GM10266 (cell line): ENCODE data around the gene CDCP1.

Experiments
- DNase-seq: peaks from one replicate; pipeline ENCODE4 v3.0.0; 2012; ENCODE audit errors: extremely low spot score
- TF ChIP-seq, protein P1 (sequence below): IDR thresholded peaks from 2 replicates; pipeline ENCODE4 v1.5.1; 2012; ENCODE audit warnings: mild to moderate bottlenecking, low read depth; ENCODE audit not compliant: control insufficient read depth, insufficient read depth; ENCODE audit errors: missing control alignments

The CDCP1 gene

DNA sequence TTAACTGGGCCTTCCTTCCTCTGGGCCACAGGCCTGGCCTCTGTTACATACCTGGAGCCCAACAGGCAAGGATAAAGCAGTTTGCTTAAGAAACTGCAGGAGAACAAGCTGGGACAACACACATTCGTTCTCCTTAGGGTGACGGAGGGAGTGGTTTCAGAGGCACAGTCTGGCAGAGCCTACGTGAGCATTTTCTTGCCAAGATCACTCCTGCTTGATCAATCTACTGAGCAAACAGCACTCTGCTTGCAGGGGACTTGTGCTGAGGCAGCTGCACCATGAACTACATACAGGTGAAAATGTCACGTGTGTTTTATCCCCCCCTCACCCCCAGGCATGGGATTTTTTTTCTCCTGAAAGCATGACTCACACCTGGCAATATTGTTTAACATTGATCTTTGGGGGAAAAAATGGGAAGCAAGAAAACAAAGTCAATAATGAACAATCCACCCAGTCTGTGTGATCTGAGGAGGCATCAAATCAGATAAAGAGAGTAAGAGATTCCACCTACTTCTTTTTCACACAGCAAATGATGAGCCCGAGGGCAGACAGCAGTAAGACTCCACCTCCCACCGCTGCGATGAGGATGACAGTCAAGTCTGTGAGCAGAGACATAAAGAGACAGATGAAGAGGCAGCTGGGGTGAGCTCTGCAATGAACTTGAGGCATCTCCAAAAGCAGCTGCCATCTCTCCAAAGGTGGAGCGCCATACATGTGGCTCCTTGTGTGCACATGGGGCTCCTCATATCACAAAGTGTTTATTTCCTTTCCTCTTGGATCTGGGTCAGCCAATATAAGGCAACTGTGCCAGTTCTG is 57.4 kb downstream of the CDCP1 start:
- DNase-seq: no peak
- TF ChIP-seq, protein P1, sequence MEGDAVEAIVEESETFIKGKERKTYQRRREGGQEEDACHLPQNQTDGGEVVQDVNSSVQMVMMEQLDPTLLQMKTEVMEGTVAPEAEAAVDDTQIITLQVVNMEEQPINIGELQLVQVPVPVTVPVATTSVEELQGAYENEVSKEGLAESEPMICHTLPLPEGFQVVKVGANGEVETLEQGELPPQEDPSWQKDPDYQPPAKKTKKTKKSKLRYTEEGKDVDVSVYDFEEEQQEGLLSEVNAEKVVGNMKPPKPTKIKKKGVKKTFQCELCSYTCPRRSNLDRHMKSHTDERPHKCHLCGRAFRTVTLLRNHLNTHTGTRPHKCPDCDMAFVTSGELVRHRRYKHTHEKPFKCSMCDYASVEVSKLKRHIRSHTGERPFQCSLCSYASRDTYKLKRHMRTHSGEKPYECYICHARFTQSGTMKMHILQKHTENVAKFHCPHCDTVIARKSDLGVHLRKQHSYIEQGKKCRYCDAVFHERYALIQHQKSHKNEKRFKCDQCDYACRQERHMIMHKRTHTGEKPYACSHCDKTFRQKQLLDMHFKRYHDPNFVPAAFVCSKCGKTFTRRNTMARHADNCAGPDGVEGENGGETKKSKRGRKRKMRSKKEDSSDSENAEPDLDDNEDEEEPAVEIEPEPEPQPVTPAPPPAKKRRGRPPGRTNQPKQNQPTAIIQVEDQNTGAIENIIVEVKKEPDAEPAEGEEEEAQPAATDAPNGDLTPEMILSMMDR: no peak

DNA sequence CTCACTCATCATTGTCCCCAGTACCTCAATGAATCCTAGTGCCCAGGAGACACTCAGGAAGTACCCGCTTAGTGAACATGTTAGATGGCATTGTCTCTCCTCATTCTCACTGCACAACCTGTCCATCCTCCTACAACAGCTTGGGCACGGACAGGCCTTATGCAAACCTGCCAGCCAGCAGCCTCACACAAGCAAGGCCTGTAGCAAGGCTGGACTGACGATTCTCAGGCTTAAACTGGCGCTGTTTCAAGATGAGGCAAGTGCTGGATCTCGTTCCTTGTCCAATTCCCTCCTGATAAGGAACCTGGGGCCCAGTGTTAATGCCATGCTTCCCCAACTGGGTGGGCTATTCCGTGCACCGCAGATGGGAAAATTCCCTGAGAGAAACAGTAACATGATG is 59.0 kb downstream of the CDCP1 start:
- no peak for DNase-seq
- TF ChIP-seq, protein P1: no peak

DNA sequence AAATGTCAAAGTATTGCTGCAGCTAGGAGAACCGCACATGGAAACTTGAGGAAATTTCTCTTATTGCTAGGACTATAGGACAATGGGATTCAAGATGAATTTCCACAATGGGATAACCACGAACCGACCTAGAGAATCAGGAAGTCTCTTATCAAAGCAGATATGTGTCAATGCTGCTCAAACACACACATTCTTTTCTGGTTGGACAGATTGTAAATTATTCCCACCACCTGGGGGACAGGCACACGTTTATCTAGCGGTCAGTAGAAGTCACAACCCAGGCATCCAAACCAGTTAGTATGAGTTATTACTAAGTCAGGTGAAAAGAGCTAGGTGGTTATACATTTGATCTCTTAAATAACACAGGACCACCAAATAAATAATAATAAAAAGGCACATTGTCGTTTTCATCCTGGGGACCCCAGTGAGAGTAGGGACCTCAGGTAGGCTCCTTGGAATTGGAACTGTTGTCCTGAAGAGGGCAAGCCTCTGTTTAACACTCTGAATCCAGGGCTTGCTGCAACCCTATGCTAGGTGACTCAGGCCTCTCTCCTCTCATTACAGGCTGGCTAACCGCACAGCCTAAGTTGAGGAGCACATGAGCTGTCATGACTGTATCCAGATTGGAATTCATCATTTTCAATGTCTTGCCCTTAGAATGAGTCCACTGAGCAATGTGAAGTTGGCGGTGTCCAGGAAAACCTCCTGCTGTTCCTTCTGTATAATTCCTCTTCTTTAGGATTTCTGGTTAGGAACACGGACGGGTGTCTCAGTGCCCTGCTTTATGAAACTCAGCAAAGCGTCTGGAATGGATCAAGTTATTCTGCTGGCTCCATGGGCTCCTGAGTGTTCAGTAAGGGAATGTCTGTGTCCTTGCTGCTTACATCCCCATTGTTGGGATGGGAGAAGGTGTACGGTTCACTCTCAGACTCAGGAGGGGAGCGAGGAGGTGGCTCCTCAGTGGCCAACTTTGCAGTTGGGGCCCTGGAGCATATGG is 61.1 kb downstream of the CDCP1 start:
- TF ChIP-seq, protein P1: no peak
- no peak for DNase-seq

DNA sequence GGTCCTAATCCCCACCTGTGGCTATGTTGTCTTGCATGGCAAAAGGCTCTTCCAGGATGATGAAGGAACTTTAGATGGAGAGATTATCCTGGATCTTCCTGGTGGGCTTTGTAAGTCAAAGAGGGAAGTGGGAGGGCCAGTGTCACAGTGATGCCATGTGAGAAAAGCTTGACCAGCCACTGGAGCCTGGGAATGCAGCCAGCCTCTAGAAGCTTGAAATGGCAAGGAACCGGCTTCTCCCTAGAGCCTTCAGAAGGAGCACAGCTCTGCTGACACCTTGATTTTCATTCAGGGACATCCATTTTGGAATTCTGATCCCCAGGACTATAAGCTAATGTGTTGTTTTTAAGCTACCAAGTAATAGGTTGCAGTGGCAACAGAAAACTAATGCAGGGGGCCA is 61.8 kb downstream of the CDCP1 start:
- DNase-seq: no peak
- TF ChIP-seq, protein P1: no peak

DNA sequence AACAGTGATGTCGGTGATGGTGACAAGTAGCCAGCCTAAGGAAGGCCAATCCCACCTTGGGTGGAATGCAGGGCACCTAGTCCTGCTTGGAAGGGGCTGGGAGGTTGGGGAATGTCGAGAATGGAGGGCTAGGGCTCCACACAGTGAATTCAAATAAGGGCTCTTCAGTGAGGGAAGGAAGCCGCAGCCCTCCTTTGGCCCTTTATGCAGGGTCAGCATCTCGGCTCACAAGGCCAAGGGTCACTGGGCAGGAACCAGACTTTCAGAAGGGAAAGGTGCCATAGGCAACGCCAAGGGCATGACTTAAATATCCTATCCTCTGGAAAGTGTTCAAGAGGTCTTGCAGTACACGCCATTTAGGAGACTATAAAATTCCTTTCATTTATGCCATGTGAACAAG is 63.2 kb downstream of the CDCP1 start:
- TF ChIP-seq, protein P1: no peak
- DNase-seq: no peak

DNA sequence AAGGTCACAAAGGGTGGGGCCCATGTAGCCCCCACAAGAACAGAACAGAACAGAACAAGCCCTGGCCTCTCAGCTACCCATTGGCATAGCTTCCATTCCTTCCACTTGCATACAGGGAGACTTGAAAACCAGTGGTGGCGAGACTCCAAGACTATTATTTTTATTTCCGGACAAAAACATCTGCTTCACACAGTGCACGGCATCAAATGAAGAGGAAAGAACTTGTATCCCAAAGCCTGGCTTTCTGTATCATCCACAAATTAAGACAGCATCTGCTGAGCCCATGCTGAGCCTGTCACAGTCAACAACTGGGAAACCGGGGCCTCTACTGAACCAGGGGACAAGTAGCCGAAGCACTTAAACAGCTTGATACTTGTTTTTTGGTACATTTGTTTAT is 64.0 kb downstream of the CDCP1 start:
- no peak for DNase-seq
- TF ChIP-seq, protein P1: no peak
